GM12873 (cell line): Measurements from ENCODE around the gene SF3B4.

Experiments
- TF ChIP-seq, protein P1 (sequence below): IDR thresholded peaks from 2 replicates; pipeline ENCODE4 v1.5.1; 2012; ENCODE audit warnings: low read depth, mild to moderate bottlenecking, moderate library complexity, low read length, control low read depth; ENCODE audit not compliant: insufficient read depth; ENCODE audit errors: missing control alignments

SF3B4 gene

DNA sequence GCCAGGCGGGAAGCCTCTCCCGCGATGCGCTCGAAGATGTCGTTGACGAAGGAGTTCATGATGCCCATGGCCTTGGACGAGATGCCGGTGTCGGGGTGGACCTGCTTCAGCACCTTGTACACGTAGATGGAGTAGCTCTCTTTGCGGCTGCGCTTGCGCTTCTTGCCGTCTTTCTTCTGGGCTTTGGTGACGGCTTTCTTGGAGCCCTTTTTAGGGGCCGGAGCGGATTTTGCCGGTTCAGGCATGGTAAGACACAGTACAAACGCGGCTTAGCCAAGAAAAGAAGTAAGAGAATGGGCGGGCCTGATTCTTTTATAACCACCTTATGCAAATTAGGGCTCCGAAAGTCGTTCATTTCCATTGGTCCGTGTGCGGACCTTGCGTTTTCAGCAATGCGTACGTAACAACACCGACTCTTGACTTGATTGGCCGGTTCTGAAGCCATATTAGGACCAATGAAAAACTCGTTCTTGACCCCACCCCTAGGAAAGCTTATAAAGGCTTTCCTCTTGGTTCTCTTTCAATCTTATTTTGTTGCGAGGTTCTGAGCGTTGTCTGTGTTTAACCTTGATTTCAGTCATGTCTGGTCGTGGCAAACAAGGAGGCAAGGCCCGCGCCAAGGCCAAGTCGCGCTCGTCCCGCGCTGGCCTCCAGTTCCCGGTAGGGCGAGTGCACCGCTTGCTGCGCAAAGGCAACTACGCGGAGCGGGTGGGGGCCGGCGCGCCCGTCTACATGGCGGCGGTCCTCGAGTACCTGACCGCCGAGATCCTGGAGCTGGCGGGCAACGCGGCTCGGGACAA, 41.0 kb downstream of the SF3B4 start:
- TF ChIP-seq, protein P1, sequence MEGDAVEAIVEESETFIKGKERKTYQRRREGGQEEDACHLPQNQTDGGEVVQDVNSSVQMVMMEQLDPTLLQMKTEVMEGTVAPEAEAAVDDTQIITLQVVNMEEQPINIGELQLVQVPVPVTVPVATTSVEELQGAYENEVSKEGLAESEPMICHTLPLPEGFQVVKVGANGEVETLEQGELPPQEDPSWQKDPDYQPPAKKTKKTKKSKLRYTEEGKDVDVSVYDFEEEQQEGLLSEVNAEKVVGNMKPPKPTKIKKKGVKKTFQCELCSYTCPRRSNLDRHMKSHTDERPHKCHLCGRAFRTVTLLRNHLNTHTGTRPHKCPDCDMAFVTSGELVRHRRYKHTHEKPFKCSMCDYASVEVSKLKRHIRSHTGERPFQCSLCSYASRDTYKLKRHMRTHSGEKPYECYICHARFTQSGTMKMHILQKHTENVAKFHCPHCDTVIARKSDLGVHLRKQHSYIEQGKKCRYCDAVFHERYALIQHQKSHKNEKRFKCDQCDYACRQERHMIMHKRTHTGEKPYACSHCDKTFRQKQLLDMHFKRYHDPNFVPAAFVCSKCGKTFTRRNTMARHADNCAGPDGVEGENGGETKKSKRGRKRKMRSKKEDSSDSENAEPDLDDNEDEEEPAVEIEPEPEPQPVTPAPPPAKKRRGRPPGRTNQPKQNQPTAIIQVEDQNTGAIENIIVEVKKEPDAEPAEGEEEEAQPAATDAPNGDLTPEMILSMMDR: no peak

DNA sequence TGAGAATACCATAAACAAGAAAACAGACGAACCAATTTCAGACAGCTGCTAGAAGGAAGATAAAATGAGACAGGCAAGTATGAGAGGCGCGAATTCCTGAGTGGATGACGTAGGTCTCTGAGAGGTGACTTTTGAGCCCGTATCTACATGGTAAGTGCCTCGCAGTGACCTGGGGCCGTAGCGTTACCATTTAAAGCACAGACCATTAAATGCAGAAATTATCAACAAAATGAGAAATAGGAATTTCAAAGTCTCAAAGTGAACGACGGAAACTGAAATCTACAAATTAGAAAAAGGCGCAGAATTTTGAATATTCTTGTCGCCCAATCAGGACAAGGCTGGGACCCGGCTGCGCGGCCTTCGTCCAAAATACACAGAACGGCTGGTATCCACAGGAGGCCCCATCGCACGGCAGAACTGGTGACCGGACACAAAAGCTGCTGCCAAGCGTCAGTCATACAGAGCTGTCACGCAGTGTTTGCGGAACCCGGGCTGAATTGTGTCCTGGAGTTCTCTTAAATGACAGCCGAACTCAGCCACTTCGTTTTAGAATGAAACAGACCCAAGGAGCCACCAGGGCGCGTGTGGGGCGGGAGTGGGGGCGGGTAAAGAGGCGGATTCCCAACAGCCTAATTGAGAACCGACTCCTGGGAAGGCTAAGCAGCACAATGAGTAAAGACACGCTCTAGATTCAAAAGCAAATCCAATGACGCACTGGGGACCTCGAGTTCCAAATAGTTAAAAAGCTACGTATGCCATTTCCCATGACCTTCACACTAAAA, 42.1 kb downstream of the SF3B4 start:
- TF ChIP-seq, protein P1: no peak

DNA sequence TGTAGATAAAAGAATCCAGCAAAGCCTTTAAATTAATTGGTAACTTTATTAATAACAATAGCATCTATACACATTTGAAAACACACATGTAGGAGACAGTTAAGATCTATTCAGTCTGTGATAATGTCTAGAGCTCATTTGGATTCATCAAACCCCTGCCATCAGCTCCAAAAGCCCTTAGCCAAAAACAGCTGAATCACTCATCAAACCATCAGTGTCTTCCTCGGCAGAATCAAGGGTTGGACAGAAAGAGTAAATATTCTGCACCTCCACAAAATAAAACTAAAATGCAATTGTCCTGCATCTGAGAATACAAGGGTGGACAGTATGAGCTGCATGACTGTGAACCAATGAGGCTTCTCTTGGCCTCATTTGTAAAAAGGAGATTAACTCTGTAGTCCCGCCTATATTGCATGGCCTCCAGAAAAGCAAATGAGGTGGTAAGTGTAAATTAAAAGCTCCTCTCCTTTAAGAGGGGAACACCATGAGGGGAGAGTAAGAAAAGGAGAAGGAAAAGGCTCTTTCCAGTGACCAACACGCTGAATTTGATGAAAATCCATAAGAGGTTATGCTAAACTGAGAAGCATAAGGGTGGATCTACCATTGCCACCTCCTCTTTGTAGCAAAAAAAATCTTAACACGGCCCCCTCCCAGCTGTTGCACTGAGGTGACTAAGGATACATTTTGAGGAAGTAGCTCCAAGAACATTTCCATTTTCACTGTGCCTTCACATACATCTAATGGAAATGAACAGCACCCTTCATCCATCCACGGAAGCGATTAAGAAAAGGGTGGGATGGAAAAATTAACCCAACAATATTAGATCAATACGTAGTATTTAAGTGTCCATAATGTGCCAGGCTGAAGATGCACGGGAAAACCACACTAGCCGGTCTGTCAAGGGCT, 42.9 kb downstream of the SF3B4 start:
- TF ChIP-seq, protein P1: no peak

DNA sequence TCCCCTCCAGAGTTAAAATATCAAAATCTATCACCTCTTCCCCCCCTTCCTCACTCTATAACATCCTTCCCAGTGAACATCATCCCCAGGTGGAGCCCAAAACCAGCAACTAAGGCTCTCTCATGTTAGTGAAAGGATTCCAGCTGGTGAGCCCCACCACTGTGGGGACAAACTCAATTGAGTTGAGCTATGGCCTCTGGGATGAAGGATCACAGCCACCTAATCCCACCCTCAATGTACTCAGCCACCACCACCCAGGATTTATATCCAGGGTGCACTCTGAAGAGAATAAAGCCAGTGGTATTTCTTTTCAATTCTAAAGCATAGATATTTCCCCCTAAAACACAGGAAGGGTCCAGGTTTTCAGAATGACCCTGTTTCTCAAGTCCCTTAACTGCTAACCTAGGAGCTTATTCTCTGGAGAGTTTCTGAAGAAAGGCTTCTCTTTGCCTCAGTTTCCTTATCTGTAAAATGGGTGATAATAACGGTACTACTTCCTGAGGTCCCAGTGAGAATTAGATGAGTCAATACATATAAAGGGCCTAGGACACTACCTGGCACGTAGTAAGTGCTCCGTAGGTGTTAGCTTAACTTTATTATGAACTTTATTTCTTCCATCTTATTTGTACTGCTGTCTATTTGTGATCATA, 43.9 kb downstream of the SF3B4 start:
- TF ChIP-seq, protein P1: no peak

DNA sequence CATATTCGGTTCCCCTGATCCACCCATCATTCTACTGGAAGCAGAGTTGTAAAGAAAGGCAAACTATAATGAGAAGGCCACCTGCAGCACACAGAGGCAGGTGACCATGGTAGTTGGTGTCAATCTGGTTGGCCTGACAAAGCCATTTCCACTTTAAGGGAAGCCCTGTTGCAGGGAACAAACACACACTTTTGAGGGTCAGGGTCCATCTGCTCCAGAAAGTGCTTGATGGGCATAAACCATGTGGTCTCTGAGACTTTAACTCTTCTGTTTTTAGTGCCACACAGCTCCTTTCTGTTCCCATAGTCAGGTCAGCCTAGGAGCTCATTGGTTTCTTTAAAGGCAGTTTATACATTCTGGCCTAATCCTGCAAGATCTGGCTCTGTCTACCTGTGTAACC, 45.7 kb downstream of the SF3B4 start:
- TF ChIP-seq, protein P1: no peak

DNA sequence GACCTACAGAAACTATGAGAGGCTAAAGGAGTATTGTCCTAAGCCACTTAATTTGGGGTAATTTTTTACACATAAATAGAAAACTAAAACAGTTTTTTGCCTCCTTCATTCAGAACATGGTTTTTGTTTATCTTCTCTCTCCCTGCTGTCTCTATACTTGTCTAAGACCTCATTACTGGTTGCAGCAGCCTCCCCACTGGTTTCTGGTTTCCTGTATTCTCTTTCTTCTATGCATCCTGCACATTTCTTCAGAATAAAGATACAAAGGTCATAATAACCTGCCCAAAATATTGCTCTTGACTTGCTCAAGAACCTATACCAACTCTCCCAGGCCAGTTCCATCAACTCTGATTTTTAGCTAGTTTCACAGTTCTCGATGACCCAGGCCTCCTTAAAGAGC, 48.0 kb downstream of the SF3B4 start:
- TF ChIP-seq, protein P1: no peak
